Thyroid gland (tissue), 4 donors: ENCODE results near the gene DOHH. TPM values are rescaled to one million over a fixed set of nuclear protein-coding genes. Genes with fewer than 3 reads are reported as not detected.

Experiments used
- DNase-seq, 2 donors: peaks; one replicate each; pipeline ENCODE4 v3.0.0-alpha.2; 2019
- H3K27ac ChIP-seq, 3 donors: fragments of 200-600 bp; sonication (generic); 1 replicate in 2 of 3; 2 replicates in 1 of 3; pipeline ENCODE4 v1.5.1; 2016 to 2019; ENCODE audit warnings: mild to moderate bottlenecking in 1 of 3, moderate library complexity in 1 of 3
- H3K27me3 ChIP-seq: fragments of 200-600 bp; sonication (generic); one replicate; pipeline ENCODE4 v1.5.1; 2019
- H3K36me3 ChIP-seq, 2 donors: fragments of 200-600 bp; sonication (generic); one replicate each; pipeline ENCODE4 v1.5.1; 2016 to 2019
- H3K4me1 ChIP-seq, 2 donors: fragments of 200-600 bp; sonication (generic); one replicate each; pipeline ENCODE4 v1.5.1; 2017 to 2019
- H3K4me3 ChIP-seq, 3 donors: fragments of 200-600 bp; sonication (generic); replicated peaks in 1 of 3; 1 replicate in 2 of 3; 2 replicates in 1 of 3; pipeline ENCODE4 v1.5.1; 2016; ENCODE audit warnings: mild to moderate bottlenecking in 1 of 3
- H3K9me3 ChIP-seq: fragments of 200-600 bp; sonication (generic); one replicate; pipeline ENCODE4 v1.5.1; 2017
- POLR2A ChIP-seq, 2 donors: fragments of 450-650 bp; IDR thresholded peaks; one replicate each; pipeline ENCODE4 v1.6.1; 2017; ENCODE audit warnings: antibody characterized with exemption in 2 of 2, mild to moderate bottlenecking in 2 of 2, moderate library complexity in 1 of 2
- WGBS, 2 donors: methylation state at CpG; one replicate each; pipeline ENCODE4 v1.1.5; 2017; 5-methylcytosine and 5-hydroxymethylcytosine counted together
- intact Hi-C: fragments of 100-400 bp; cut with DNase I; formaldehyde crosslinking; loops from one replicate; pipeline ENCODE4 v1.15.1; 2023
- total RNA-seq, 4 donors: library from RNA; depleted of rRNA; stranded (reverse); fragments of >200 nt; gene quantifications; one replicate each; pipeline ENCODE4 v1.2.3, GENCODE V29; 2016
- TF ChIP-seq, protein P1 (sequence below), 6 experiments: fragments of 200-600 bp in 3 of 6; fragments of 450-650 bp in 3 of 6; sonication (generic) in 3 of 6; IDR thresholded peaks; one replicate each; pipeline ENCODE4 v1.5.1; 2016 to 2019; ENCODE audit warnings: antibody characterized with exemption in 6 of 6, mild to moderate bottlenecking in 2 of 6, inconsistent platforms in 1 of 6, moderate library complexity in 1 of 6

DOHH gene
- total RNA-seq, 4 donors from 2014 or later, result 9.0 to 18.9 (median 13.6) TPM

- Histone ChIP-seq H3K27me3 (no peaks in the 10 kb centered on the region), H3K4me1 (peaks cover 28 to 35% of the 10 kb centered on the region in 2 donors), H3K4me3 (no peak overlapping the region), H3K36me3 (peaks cover 29 to 37% of the 10 kb centered on the region in 2 donors), H3K27ac (peak overlapping the region in 2 of 3 donors; percentile 27 to 89), H3K9me3 (no peaks in the 10 kb centered on the region)
- WGBS, 2 donors, result 76 to 89% methylated on average over 11 to 15 of the region's 15 CpGs
- intact Hi-C loops, result no loop called here
- no peak for DNase-seq
- TF ChIP-seq, protein P1, sequence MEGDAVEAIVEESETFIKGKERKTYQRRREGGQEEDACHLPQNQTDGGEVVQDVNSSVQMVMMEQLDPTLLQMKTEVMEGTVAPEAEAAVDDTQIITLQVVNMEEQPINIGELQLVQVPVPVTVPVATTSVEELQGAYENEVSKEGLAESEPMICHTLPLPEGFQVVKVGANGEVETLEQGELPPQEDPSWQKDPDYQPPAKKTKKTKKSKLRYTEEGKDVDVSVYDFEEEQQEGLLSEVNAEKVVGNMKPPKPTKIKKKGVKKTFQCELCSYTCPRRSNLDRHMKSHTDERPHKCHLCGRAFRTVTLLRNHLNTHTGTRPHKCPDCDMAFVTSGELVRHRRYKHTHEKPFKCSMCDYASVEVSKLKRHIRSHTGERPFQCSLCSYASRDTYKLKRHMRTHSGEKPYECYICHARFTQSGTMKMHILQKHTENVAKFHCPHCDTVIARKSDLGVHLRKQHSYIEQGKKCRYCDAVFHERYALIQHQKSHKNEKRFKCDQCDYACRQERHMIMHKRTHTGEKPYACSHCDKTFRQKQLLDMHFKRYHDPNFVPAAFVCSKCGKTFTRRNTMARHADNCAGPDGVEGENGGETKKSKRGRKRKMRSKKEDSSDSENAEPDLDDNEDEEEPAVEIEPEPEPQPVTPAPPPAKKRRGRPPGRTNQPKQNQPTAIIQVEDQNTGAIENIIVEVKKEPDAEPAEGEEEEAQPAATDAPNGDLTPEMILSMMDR (IDR thresholded peaks at IDR 0.05), result no peak
- no peak for TF ChIP-seq POLR2A (IDR thresholded peaks at IDR 0.05)
These were observed 40.4 kb downstream of the DOHH start for GRCh38 chr19:3459965-3460582.

DNA sequence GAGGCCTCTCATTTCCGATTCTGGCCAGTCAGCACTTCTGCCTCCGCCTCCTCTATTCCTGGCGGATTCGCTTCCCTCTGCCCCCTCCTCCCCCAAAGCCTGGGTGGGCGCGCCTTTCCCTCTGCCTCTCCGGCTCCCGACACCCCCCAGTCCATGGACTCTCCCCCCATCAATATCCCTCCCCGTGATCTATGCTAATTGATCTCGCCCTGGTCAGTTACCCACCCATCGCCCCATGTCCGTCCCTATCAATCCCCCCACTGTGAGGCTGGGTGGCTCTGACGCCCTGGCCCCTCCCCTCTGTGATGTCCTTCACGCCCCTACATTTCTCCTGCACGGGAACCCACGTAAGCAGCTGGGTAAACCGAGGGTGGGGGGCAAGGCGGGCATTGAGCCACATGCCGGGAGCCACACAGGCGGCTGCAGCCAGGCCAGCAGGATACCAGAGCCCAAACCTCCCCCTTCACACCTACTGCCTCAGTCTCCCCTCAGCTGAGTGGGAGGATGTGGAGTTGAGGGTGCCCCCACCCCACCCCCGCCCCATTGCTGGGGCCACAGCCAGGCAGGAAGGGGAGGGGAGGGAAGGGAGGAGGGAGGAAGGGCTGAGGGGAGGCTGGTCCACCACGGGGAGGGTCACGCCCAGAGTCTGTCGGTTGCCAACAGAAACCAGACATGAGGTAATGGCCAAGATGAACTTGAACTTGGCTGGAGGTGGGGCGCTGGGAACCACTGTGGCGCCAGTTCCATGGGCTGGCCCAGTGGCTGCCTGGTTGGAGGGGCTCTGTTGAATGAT, 41.2 kb downstream of the DOHH start:
- peaks cover 37 to 45% of the 10 kb centered on the region in 2 donors for H3K36me3 ChIP-seq
- H3K27me3 ChIP-seq, result no peaks in the 10 kb centered on the region
- intact Hi-C loops, result no loop called here
- H3K9me3 ChIP-seq, result no peaks in the 10 kb centered on the region
- peaks cover 28 to 35% of the 10 kb centered on the region in 2 donors for H3K4me1 ChIP-seq
- TF ChIP-seq, protein P1 (IDR thresholded peaks at IDR 0.05), result no peak
- TF ChIP-seq POLR2A (IDR thresholded peaks at IDR 0.05), result no peak
- DNase-seq, result peak; percentile 78 to 80
- H3K27ac ChIP-seq, result peak overlapping the region; percentile 21 to 89 (median 77)
- 47 to 58% methylated on average over 22 to 24 of the region's 26 CpGs for WGBS, 2 donors
- H3K4me3 ChIP-seq, result no peak overlapping the region

GRCh38 chr19:3458229-3459088, 42.0 kb downstream of the DOHH start:
- Histone ChIP-seq H3K36me3 (peaks cover 37 to 45% of the 10 kb centered on the region in 2 donors), H3K4me1 (peaks cover 28 to 35% of the 10 kb centered on the region in 2 donors), H3K27me3 (no peaks in the 10 kb centered on the region), H3K9me3 (no peaks in the 10 kb centered on the region), H3K27ac (peak overlapping the region in 2 of 3 donors; percentile 77 to 89), H3K4me3 (no peak overlapping the region)
- WGBS, 2 donors, result 59 to 60% methylated on average over 14 to 19 of the region's 19 CpGs
- no peak for DNase-seq
- intact Hi-C loops, result no loop called here
- TF ChIP-seq POLR2A (IDR thresholded peaks at IDR 0.05), result no peak
- TF ChIP-seq, protein P1 (IDR thresholded peaks at IDR 0.05), result no peak

DNA sequence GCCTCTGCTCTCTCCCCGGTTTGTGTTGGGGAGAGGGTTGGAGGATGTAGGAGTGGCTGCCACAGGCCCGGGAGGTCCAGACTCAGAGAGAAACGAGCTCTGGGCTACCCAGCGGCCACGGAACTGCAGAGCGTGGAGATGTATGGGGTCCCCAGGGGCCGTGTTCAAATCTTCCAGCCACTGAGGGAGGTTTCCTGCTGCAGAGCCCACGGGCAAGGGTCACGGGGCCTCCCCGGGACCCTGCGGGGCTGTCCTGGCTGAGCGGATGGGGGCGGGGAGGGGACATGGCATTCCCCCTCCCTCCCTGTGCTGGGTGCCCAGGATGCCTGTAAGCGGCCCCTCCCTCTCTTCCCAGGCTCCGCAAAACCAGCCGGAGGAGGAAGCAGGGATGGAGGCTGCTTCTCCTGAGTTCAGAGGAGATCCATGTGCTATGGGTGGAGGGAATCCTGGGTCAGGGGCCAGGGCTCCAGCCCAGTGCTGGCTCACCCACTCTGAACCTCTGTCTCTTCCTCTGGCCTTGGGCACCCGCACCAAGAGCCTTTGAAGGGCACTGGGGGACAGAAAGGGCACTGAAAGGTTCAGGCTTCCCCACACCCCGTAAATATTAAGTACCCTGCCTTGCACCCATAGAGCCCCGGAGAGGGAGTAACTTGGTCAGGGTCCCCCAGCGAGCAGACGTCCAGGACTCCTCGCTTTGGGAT, 42.8 kb downstream of the DOHH start:
- H3K27me3 ChIP-seq, result no peaks in the 10 kb centered on the region
- H3K4me3 ChIP-seq, result no peak overlapping the region
- no peak for DNase-seq
- peaks cover 38 to 45% of the 10 kb centered on the region in 2 donors for H3K36me3 ChIP-seq
- WGBS, 2 donors, result 50 to 57% methylated on average over 9 to 10 of the region's 22 CpGs
- H3K27ac ChIP-seq, result peak overlapping the region; percentile 47 to 89 (median 77)
- H3K4me1 ChIP-seq, result peaks cover 28 to 35% of the 10 kb centered on the region in 2 donors
- H3K9me3 ChIP-seq, result no peaks in the 10 kb centered on the region
- intact Hi-C loops, result no loop called here
- no peak for TF ChIP-seq POLR2A (IDR thresholded peaks at IDR 0.05)
- TF ChIP-seq, protein P1 (IDR thresholded peaks at IDR 0.05), result no peak
